HEK293 (cell line): ENCODE data around the gene WDR86.
A peak's percentile ranks its signal among the peaks of the same experiment; 100 is the strongest.

Source experiments
- CTCF ChIA-PET: fragments of 350-600 bp; formaldehyde crosslinking; extraction: SDS; loops from one replicate; lab custom pipeline; 2021; ENCODE audit warnings: antibody characterized with exemption; lab: Yijun Ruan, JAX
- POLR2A ChIA-PET: fragments of 300-600 bp; formaldehyde crosslinking; extraction: SDS; loops from one replicate; lab custom pipeline; 2020; ENCODE audit warnings: antibody characterized with exemption, inconsistent platforms; lab: Yijun Ruan, JAX
- H3K27ac ChIP-seq: fragments of 200-500 bp; sonication (Bioruptor generic); 2 replicates; pipeline ENCODE4 v1.5.1; 2014; ENCODE audit warnings: low read depth, low read length, control low read depth, inconsistent platforms; ENCODE audit errors: extremely low read depth
- H3K36me3 ChIP-seq, 2 experiments: fragments of 200-500 bp in 1 of 2; sonication (Bioruptor generic) in 1 of 2; 1 replicate in 1 of 2; 2 replicates in 1 of 2; pipeline ENCODE4 v1.5.1; 2014 to 2017; ENCODE audit warnings: inconsistent platforms in 2 of 2, low read length in 2 of 2; ENCODE audit not compliant: control insufficient read depth in 2 of 2, insufficient read depth in 1 of 2
- H3K4me1 ChIP-seq: fragments of 200-500 bp; sonication (Bioruptor generic); 2 replicates; pipeline ENCODE4 v1.5.1; 2014; ENCODE audit warnings: mild to moderate bottlenecking, low read length, inconsistent platforms; ENCODE audit not compliant: control insufficient read depth, insufficient read depth
- H3K4me3 ChIP-seq: 2 replicates; pipeline ENCODE4 v1.5.1; 2011; ENCODE audit warnings: low read depth, mild to moderate bottlenecking, control low read depth, low read length, moderate library complexity
- H3K9me3 ChIP-seq: fragments of 200-500 bp; sonication (Bioruptor generic); 2 replicates; pipeline ENCODE4 v1.5.1; 2014; ENCODE audit warnings: low read depth, low read length, inconsistent platforms; ENCODE audit not compliant: control insufficient read depth, insufficient read depth
- FEZF1 ChIP-seq: fragments of 450-650 bp; formaldehyde crosslinking; IDR thresholded peaks from 2 replicates; pipeline ENCODE4 v1.5.1; 2016; ENCODE audit warnings: missing biosample characterization, missing genetic modification characterization
- GFI1B ChIP-seq: fragments of 450-650 bp; formaldehyde crosslinking; IDR thresholded peaks from 2 replicates; pipeline ENCODE4 v1.5.1; 2016; ENCODE audit warnings: missing biosample characterization, missing genetic modification characterization
- GLI4 ChIP-seq: fragments of 450-650 bp; formaldehyde crosslinking; IDR thresholded peaks from 2 replicates; pipeline ENCODE4 v1.5.1; 2016; ENCODE audit warnings: missing biosample characterization, missing genetic modification characterization
- GLIS1 ChIP-seq: fragments of 450-650 bp; formaldehyde crosslinking; IDR thresholded peaks from 2 replicates; pipeline ENCODE4 v1.5.1; 2016; ENCODE audit warnings: missing biosample characterization, missing genetic modification characterization
- PRDM2 ChIP-seq: fragments of 450-650 bp; formaldehyde crosslinking; IDR thresholded peaks from 2 replicates; pipeline ENCODE4 v1.5.1; 2016; ENCODE audit warnings: missing biosample characterization, missing genetic modification characterization, borderline replicate concordance
- SP2 ChIP-seq: fragments of 450-650 bp; formaldehyde crosslinking; IDR thresholded peaks from 2 replicates; pipeline ENCODE4 v1.5.1; 2016; ENCODE audit warnings: missing biosample characterization, missing genetic modification characterization
- ZBTB1 ChIP-seq: fragments of 450-650 bp; formaldehyde crosslinking; IDR thresholded peaks from 2 replicates; pipeline ENCODE4 v1.5.1; 2016; ENCODE audit warnings: missing biosample characterization, missing genetic modification characterization
- ZNF121 ChIP-seq: fragments of 450-650 bp; formaldehyde crosslinking; IDR thresholded peaks from 2 replicates; pipeline ENCODE4 v1.5.1; 2016; ENCODE audit warnings: missing biosample characterization, missing genetic modification characterization
- ZNF2 ChIP-seq: fragments of 450-650 bp; formaldehyde crosslinking; IDR thresholded peaks from 2 replicates; pipeline ENCODE4 v1.5.1; 2016; ENCODE audit warnings: missing biosample characterization, missing genetic modification characterization
- ZNF202 ChIP-seq: fragments of 450-650 bp; formaldehyde crosslinking; IDR thresholded peaks from 2 replicates; pipeline ENCODE4 v1.5.1; 2016; ENCODE audit warnings: missing biosample characterization, missing genetic modification characterization, borderline replicate concordance
- ZNF292 ChIP-seq: fragments of 450-650 bp; formaldehyde crosslinking; IDR thresholded peaks from 2 replicates; pipeline ENCODE4 v1.5.1; 2016; ENCODE audit warnings: low read depth, missing biosample characterization, missing genetic modification characterization, borderline replicate concordance
- ZNF510 ChIP-seq: fragments of 450-650 bp; formaldehyde crosslinking; IDR thresholded peaks from 2 replicates; pipeline ENCODE4 v1.5.1; 2018; ENCODE audit warnings: mild to moderate bottlenecking, missing genetic modification characterization, missing biosample characterization; ENCODE audit not compliant: insufficient replicate concordance
- ZNF610 ChIP-seq: fragments of 450-650 bp; formaldehyde crosslinking; IDR thresholded peaks from 2 replicates; pipeline ENCODE4 v1.5.1; 2016; ENCODE audit warnings: missing biosample characterization, missing genetic modification characterization, borderline replicate concordance
- ZNF660 ChIP-seq: fragments of 450-650 bp; IDR thresholded peaks from 2 replicates; pipeline ENCODE4 v1.5.1; 2018; ENCODE audit warnings: missing biosample characterization, mild to moderate bottlenecking, missing genetic modification characterization
- ZNF776 ChIP-seq: fragments of 450-650 bp; formaldehyde crosslinking; IDR thresholded peaks from 2 replicates; pipeline ENCODE4 v1.5.0; 2017; ENCODE audit warnings: missing biosample characterization, missing genetic modification characterization, borderline replicate concordance
- TF ChIP-seq, protein P1 (sequence below): fragments of 450-650 bp; formaldehyde crosslinking; IDR thresholded peaks from 2 replicates; pipeline ENCODE4 v1.5.1; 2016; ENCODE audit warnings: missing biosample characterization, missing genetic modification characterization

The WDR86 gene

GRCh38 chr7:151361193-151361959 is 48.5 kb downstream of the WDR86 start (continued):
- TF ChIP-seq ZNF292 (tag by site-specific recombination) (no peak), SP2 (tag by site-specific recombination) (no peak), FEZF1 (tag by site-specific recombination) (no peak), ZNF660 (tag by site-specific recombination) (no peak), ZNF776 (tag by site-specific recombination) (no peak), GLI4 (tag by site-specific recombination) (no peak)
- TF ChIP-seq, protein P1, sequence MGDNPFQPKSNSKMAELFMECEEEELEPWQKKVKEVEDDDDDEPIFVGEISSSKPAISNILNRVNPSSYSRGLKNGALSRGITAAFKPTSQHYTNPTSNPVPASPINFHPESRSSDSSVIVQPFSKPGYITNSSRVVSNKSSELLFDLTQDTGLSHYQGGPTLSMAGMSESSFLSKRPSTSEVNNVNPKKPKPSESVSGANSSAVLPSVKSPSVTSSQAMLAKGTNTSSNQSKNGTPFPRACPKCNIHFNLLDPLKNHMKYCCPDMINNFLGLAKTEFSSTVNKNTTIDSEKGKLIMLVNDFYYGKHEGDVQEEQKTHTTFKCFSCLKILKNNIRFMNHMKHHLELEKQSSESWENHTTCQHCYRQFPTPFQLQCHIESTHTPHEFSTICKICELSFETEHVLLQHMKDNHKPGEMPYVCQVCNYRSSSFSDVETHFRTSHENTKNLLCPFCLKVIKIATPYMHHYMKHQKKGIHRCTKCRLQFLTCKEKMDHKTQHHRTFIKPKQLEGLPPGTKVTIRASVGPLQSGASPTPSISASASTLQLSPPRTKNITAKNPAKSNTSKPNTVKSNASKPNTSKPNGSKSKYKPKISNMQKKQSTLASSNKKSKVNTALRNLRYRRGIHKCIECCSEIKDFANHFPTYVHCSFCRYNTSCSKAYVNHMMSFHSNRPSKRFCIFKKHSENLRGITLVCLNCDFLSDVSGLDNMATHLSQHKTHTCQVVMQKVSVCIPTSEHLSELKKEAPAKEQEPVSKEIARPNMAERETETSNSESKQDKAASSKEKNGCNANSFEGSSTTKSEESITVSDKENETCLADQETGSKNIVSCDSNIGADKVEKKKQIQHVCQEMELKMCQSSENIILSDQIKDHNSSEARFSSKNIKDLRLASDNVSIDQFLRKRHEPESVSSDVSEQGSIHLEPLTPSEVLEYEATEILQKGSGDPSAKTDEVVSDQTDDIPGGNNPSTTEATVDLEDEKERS (tag by site-specific recombination), result no peak

GRCh38 chr7:151352512-151352911 is 57.3 kb downstream of the WDR86 start:
- Histone ChIP-seq H3K36me3 (peaks cover 31 to 80% of the 10 kb centered on the region in 2 experiments), H3K4me1 (no peaks in the 10 kb centered on the region), H3K27ac (no peak overlapping the region), H3K9me3 (no peaks in the 10 kb centered on the region), H3K4me3 (no peak overlapping the region)
- TF ChIP-seq PRDM2 (tag by site-specific recombination) (no peak), GLIS1 (peak; percentile 56)
- ChIA-PET CTCF (interaction anchor here (0.6 to 11.2 kb wide), 9 partner anchors 7 to 1598 kb away, joined by 3 to 157 read pairs (median 4); no protein-coding TSS in a partner anchor), POLR2A (interaction anchor here (0.9 kb wide), 1 partner anchor 11 kb away, joined by 3 read pairs; the partner anchor contains the start of gene NUB1)

DNA sequence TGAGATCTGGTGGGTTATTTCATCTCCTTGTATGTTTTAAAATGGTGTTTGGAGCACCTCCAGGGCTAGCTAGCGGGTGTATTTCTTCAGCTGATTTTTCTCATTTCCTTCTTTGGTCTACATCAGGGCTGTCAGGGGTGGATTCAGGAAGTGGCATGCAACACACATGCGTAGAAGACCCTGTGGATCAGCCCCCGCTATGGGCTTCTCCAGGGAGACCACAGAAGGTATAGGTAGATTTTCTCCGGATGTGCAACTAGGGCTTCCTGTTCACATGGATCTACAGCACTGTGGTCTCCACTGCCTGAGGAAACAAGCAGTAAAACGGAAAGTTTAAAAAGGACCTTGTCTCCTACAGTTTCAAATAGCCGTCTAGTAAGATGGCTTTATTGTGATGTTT is 57.9 kb downstream of the WDR86 start:
- Histone ChIP-seq H3K9me3 (no peaks in the 10 kb centered on the region), H3K4me3 (no peak overlapping the region), H3K4me1 (no peaks in the 10 kb centered on the region), H3K27ac (no peak overlapping the region)
- ChIA-PET CTCF (interaction anchor here (0.6 to 11.2 kb wide), 9 partner anchors 8 to 439 kb away, joined by 3 to 157 read pairs (median 4); no protein-coding TSS in a partner anchor), POLR2A (no interaction called here)
- no peak for TF ChIP-seq ZNF202 (tag by site-specific recombination)
- no peak for TF ChIP-seq ZBTB1 (tag by site-specific recombination)
- TF ChIP-seq ZNF510 (tag by site-specific recombination), result no peak
- TF ChIP-seq ZNF610 (tag by site-specific recombination), result no peak
- TF ChIP-seq GFI1B (tag by site-specific recombination), result no peak
- no peak for TF ChIP-seq ZNF2 (tag by site-specific recombination)
- TF ChIP-seq ZNF121, result no peak
- TF ChIP-seq, all 188 proteins: peak for 0
- H3K36me3 ChIP-seq, result peaks cover 26 to 82% of the 10 kb centered on the region in 2 experiments
